ENCODE measurements around the gene KLHL11. TPM values are rescaled to one million over a fixed set of nuclear protein-coding genes. Genes with fewer than 3 reads are reported as not detected.

Gene KLHL11
- total RNA-seq, 1 experiment from 2014 or later, result 16.8 TPM

DNA sequence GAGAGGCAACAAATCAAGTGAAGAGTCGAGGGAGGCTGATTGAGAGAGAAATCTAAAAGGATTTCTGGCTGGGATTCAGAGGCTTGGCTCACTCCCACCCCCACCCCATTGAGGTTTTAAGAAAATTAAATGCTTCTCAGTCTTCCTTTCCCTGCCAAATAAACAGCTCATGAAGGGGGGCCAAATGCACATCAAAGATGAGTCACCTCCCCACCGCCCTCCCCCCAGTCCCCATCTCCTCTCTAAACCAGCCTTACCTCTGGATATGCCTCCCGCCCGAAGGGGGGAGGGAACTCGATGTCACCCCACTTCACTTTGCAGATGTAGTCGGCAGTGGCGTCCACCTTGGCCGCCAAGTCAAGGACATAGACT lies 41.9 kb upstream of the KLHL11 start:
- Histone ChIP-seq H3K56ac (ENCODE audit: insufficient read length, low read depth, low read length) (no peak overlapping the region), H3K79me2 (ENCODE audit: insufficient read depth, low read length) (peaks cover 1% of the 10 kb centered on the region; the same call in 1 of the 2 replicates), H3K27ac (ENCODE audit: insufficient read length, low read depth, low read length) (no peak overlapping the region), H3K4me2 (ENCODE audit: insufficient read depth, insufficient read length, low read length) (no peak overlapping the region), H3K79me1 (ENCODE audit: insufficient read depth, low read depth, low read length, poor library complexity, severe bottlenecking) (peaks cover 3% of the 10 kb centered on the region), H3K4me1 (ENCODE audit: insufficient read depth, low read length) (no peaks in the 10 kb centered on the region), H4K91ac (ENCODE audit: insufficient read length, low read depth, low read length) (no peak overlapping the region), H3K27me3 (ENCODE audit: insufficient read depth, low read length) (no peaks in the 10 kb centered on the region), H3K9me3 (ENCODE audit: control insufficient read depth, low read depth, low read length) (no peaks in the 10 kb centered on the region), H2BK120ac (ENCODE audit: low read depth, low read length, poor library complexity, severe bottlenecking) (no peak overlapping the region), H3K18ac (ENCODE audit: insufficient read length, low read depth, low read length) (no peak overlapping the region), H2AFZ (ENCODE audit: low read length) (no peak overlapping the region), H3K23me2 (ENCODE audit: insufficient read length, low read depth, low read length, poor library complexity, severe bottlenecking) (no peaks in the 10 kb centered on the region), H2BK5ac (ENCODE audit: insufficient read length, low read length) (no peak overlapping the region), H2AK5ac (ENCODE audit: insufficient read length, low read length) (no peak overlapping the region), H3K14ac (ENCODE audit: insufficient read depth, low read length) (no peak overlapping the region), H3K23ac (ENCODE audit: insufficient read length, low read depth, low read length) (no peak overlapping the region), H3K4ac (ENCODE audit: low read depth, low read length) (no peak overlapping the region), H3T11ph (ENCODE audit: low read length) (no peak overlapping the region), H4K5ac (ENCODE audit: insufficient read length, low read depth, low read length) (no peak overlapping the region), H2BK15ac (ENCODE audit: low read depth, low read length) (no peak overlapping the region), H4K8ac (replicated peaks; ENCODE audit: insufficient read length, low read depth, low read length) (no peak overlapping the region), H2BK20ac (ENCODE audit: low read depth, low read length, poor library complexity, severe bottlenecking) (no peak overlapping the region), H4K20me1 (ENCODE audit: control insufficient read depth, insufficient read depth, insufficient read length) (peaks cover 3% of the 10 kb centered on the region), H2BK12ac (ENCODE audit: insufficient read length, low read depth, low read length) (no peak overlapping the region), H3K9ac (ENCODE audit: extremely low read depth, insufficient read length, low read length) (no peak overlapping the region)
- Mint-ChIP-seq H3K9me3 (no peaks in the 10 kb centered on the region), H3K27me3 (ENCODE audit: low read depth) (no peaks in the 10 kb centered on the region), H3K4me1 (no peaks in the 10 kb centered on the region), H3K36me3 (ENCODE audit: insufficient read depth in 1 of 3, low read depth in 3 of 3) (peaks cover 69 to 98% (median 93%) of the 10 kb centered on the region in 3 experiments; a peak in 6 of 7 replicates), H3K4me3 (no peak overlapping the region), H3K27ac (peak overlapping the region in 2 of 3 experiments; percentile 34 to 87; a peak in 4 of 7 replicates)
- DNase-seq, result no peak
- WGBS (ENCODE audit: extremely low coverage, insufficient read length, low lambda C conversion rate), result no CpG with 5 or more reads among the region's 8 CpGs
- TF ChIP-seq, protein P1, sequence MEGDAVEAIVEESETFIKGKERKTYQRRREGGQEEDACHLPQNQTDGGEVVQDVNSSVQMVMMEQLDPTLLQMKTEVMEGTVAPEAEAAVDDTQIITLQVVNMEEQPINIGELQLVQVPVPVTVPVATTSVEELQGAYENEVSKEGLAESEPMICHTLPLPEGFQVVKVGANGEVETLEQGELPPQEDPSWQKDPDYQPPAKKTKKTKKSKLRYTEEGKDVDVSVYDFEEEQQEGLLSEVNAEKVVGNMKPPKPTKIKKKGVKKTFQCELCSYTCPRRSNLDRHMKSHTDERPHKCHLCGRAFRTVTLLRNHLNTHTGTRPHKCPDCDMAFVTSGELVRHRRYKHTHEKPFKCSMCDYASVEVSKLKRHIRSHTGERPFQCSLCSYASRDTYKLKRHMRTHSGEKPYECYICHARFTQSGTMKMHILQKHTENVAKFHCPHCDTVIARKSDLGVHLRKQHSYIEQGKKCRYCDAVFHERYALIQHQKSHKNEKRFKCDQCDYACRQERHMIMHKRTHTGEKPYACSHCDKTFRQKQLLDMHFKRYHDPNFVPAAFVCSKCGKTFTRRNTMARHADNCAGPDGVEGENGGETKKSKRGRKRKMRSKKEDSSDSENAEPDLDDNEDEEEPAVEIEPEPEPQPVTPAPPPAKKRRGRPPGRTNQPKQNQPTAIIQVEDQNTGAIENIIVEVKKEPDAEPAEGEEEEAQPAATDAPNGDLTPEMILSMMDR (conservative IDR thresholded peaks at IDR 0.05), result no peak
